Fibroblast of the aortic adventitia (primary cell): ENCODE results near the gene ATP8B1. TPM values are rescaled to one million over a fixed set of nuclear protein-coding genes. Genes with fewer than 3 reads are reported as not detected.
A peak's percentile ranks its signal among the peaks of the same experiment; 100 is the strongest.

Source experiments
- DNase-seq: peaks from one replicate; pipeline ENCODE4 v3.0.0-alpha.2; 2010; ENCODE audit warnings: low read depth
- H3K4me3 ChIP-seq: 2 replicates; pipeline ENCODE4 v1.5.1; 2011; ENCODE audit warnings: low read depth, mild to moderate bottlenecking, control low read depth, low read length, moderate library complexity
- CTCF ChIP-seq: IDR thresholded peaks from 2 replicates; pipeline ENCODE4 v1.5.1; 2011; ENCODE audit warnings: mild to moderate bottlenecking, low read length, control low read depth, inconsistent platforms; ENCODE audit not compliant: insufficient read depth
- total RNA-seq: library from RNA; depleted of rRNA; stranded (reverse); fragments of >200 nt; gene quantifications from 2 replicates; pipeline ENCODE4 v1.2.3, GENCODE V29; 2012; ENCODE audit warnings: low replicate concordance

Gene ATP8B1
- total RNA-seq, 1 donor = 80.4 TPM

- no peak for TF ChIP-seq CTCF
These were observed 88.0 kb downstream of the ATP8B1 start for GRCh38 chr18:57715073-57715472.

GRCh38 chr18:57710226-57710625 lies 92.9 kb downstream of the ATP8B1 start:
- TF ChIP-seq CTCF = no peak
- no peak overlapping the region for H3K4me3 ChIP-seq
- DNase-seq = no peak

More at GRCh38 chr18:57715073-57715472, 88.0 kb downstream of the ATP8B1 start:
- DNase-seq = no peak
- no peak overlapping the region for H3K4me3 ChIP-seq

GRCh38 chr18:57709335-57709734 lies 93.8 kb downstream of the ATP8B1 start:
- no peak for TF ChIP-seq CTCF
- no peak for DNase-seq
- no peak overlapping the region for H3K4me3 ChIP-seq

- DNase-seq = no peak
- TF ChIP-seq CTCF = no peak
These were observed 94.8 kb downstream of the ATP8B1 start for GRCh38 chr18:57708288-57708687.

GRCh38 chr18:57705832-57706595 lies 97.1 kb downstream of the ATP8B1 start:
- DNase-seq = peak; percentile 11
- TF ChIP-seq CTCF = no peak
- H3K4me3 ChIP-seq = no peak overlapping the region

More at GRCh38 chr18:57708288-57708687, 94.8 kb downstream of the ATP8B1 start:
- H3K4me3 ChIP-seq = no peak overlapping the region

- no peak for TF ChIP-seq CTCF
- no peak for DNase-seq
- no peak overlapping the region for H3K4me3 ChIP-seq
These were observed 98.1 kb downstream of the ATP8B1 start for GRCh38 chr18:57705011-57705410.
